Occipital lobe (tissue), 2 donors: Measurements from ENCODE around the gene RNFT2. TPM values are rescaled to one million over a fixed set of nuclear protein-coding genes. Genes with fewer than 3 reads are reported as not detected.

Experiments used
- DNase-seq: peaks from one replicate; lab custom pipeline; 2025; lab: John Stamatoyannopoulos, UW
- total RNA-seq: library from RNA; depleted of rRNA; stranded (reverse); fragments of >200 nt; gene quantifications from one replicate; pipeline ENCODE4 v1.2.3, GENCODE V29; 2014

RNFT2 gene
- total RNA-seq, 1 donor from 2014 or later: 36.0 TPM

- DNase-seq: no peak
These were observed 138.2 kb downstream of the RNFT2 start for GRCh38 chr12:116876151-116876869.

- no peak for DNase-seq
These were observed 140.7 kb downstream of the RNFT2 start for GRCh38 chr12:116878567-116879508.

- DNase-seq: no peak
These were observed 141.5 kb downstream of the RNFT2 start for GRCh38 chr12:116879509-116880212.

DNA sequence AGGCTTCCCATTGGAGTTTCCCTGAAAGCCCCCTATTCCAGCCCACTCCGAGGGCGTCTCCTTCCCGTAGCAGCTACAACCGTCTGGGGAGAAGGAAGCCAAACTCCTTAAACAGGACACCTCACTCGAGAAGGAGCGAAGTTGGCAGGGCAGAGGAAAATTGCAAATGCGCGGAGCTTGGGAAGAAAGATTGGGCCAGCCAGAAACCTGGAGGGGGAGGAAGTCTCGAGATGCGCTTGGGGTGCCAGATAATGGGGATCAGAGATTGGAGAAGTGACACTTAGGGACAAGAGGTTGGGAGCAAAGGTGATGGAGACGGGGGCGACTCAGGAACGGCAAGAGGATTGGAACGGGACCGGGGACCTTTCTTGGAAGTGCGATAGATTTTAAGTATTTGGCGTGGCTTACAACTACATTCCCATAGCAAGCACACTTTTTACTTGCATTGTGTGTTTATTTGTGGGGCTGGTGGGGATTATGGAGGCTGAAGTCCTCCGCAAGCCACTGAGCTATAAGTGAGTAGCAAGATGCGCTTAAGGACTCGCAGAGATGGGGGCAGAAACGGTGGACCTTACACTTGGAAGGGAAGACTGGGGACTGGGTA is 142.2 kb downstream of the RNFT2 start:
- no peak for DNase-seq

GRCh38 chr12:116880817-116881324 is 142.8 kb downstream of the RNFT2 start:
- no peak for DNase-seq

DNA sequence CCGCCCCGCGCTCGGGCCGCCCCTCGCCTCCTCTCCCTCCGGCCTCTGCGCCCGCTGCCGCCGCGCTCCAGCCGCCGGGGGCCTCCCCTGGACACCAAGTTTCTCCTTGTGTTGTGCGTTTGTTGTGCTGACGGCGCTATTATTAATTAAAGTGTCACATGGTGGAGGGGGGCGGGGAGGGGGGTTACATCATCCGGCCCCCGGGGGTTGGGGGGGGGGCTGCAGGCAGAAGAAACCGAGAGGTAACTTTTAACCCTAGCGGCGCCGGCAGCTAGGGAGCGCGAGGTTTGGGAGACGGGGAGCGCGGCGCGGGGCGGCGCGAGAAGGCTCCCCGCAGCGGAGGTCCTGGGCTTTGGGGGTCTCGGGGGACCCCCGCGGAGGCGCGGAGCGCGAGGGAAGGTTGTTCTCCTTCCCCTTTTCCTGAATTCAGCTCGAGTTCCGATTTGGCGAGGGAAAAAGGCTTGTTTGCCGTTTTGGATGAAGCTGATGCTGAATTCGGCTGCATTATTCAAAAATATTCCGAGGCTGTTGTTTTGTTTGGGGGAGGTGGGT is 143.3 kb downstream of the RNFT2 start, which contains the start of gene HRK:
Gene HRK, minus strand, starts transcription at position 117 of the 552 bp plus-strand sequence. CDS start 134 bp downstream, outside the sequence.
- no peak for DNase-seq

DNA sequence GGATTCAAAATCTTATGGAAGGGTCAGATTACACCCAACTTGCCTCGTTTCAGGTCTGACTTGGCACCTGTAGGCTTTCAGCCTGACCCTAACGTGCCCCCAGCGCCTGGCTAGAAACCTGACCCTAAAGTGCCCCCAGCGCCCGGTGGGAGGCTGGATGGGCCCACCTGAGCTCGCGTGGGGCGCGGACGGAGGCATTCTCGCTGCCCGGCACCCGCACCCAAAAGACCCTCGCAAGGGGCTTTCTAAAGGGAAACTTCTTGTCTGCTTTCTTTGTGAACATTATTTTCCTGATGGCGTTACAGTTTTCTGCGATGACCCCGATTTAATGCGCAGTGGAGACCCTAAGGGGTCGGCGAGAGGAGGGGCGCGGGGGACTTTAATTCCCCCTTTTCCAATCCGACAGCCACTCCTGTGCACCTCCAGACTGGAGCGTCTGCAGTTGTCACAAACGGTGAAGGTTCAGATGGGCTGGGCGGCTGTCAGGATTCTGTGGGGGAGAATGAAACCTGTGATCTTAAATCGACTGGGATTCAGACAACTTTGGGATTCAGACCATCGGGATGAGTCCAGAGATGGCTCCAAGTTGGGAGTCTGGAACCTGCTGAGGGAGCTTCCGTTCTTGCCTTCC is 143.9 kb downstream of the RNFT2 start:
- DNase-seq: no peak

- no peak for DNase-seq
These were observed 144.6 kb downstream of the RNFT2 start for GRCh38 chr12:116882742-116883141.

- DNase-seq: no peak
These were observed 146.8 kb downstream of the RNFT2 start for GRCh38 chr12:116884871-116885270.

- no peak for DNase-seq
These were observed 147.4 kb downstream of the RNFT2 start for GRCh38 chr12:116885491-116885890.

DNA sequence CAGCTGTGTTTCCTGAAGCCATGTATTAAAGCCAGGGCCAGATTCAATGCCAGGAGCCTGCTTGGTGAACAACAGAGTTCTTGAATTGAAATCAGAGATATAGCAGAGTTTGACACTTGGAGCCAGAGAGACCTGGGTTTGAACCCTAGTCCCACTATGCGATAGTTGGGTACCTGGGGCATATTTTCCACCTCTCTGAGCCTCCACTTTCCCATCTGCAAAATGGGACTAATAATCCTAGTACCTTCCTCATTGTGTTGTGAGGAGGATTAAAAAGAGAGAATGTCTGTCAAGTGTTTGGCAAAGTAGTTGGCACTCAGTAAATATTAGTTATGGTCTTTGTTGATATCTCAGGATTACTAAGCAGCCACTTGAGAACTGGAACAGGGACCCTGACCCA is 149.1 kb downstream of the RNFT2 start:
- no peak for DNase-seq

DNA sequence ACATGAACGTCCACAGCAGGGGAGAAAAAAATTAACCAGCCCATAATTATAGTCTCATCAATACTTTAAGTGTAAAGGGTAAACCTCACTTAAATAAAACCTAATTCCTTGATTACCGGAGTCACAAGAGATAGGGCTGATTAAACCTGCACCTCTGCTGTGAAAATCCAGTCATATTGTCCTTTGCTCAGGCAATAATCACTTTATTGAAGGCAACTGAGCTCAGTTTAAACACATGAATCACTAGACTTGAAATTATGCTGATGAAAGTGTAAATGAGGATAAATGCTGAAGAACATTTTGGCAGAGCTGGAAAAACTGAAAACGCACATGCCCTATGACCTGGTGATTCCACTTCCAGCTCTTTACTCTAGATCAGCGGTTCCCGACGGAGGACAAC is 149.8 kb downstream of the RNFT2 start:
- DNase-seq: no peak

- no peak for DNase-seq
These were observed 152.2 kb downstream of the RNFT2 start for GRCh38 chr12:116890330-116890729.

GRCh38 chr12:116891019-116891418 is 152.9 kb downstream of the RNFT2 start:
- no peak for DNase-seq

- DNase-seq: no peak
These were observed 154.4 kb downstream of the RNFT2 start for GRCh38 chr12:116892349-116893140.

DNA sequence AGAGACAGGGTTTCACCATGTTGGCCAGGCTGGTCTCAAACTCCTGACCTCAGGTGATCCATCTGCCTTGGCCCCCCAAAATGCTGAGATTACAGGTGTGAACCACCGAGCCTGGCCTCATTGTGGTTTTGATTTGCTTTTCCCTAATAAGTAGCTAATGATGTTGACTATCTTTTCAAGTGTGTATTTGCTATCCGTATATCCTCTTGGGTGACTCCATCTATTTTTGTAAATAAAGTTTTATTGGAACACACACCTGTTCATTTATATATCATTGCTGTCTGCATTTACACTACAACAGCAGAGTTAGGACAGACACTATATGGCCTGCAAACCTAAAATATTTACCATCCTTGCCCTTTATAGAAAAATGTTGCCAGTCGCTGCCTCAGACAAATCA is 156.8 kb downstream of the RNFT2 start:
- no peak for DNase-seq

- DNase-seq: no peak
These were observed 158.4 kb downstream of the RNFT2 start for GRCh38 chr12:116896411-116896924.

- no peak for DNase-seq
These were observed 159.4 kb downstream of the RNFT2 start for GRCh38 chr12:116897476-116897875.

DNA sequence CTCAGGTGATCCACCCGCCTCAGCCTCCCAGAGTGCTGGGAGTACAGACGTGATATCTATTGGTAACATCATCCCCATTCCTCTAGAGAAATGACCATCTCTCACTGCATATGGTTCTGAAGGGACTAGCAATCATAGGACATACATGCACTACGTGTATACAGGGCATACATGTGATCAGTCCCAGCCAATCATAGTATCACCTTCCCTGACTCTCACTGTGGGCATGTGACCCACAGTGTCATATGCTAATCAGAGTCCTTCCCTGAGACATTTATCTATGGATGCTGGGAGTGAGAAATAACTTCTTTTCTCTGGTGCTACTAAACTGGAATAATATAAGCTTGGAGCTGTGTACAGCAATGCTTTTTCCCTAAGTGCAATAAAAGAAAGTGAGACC is 160.6 kb downstream of the RNFT2 start:
- no peak for DNase-seq
